ENCODE measurements around the gene RAB42.

Gene RAB42

GRCh38 chr1:28573564-28573963, 18.5 kb upstream of the RAB42 start:
- no peak for TF ChIP-seq CTCF (IDR thresholded peaks at IDR 0.05; ENCODE audit: insufficient read depth, low read length, poor library complexity, severe bottlenecking)
- no peaks in the 10 kb centered on the region for H3K27me3 ChIP-seq (replicated peaks; ENCODE audit: control insufficient read depth, insufficient read depth, low read length)
- DNase-seq (ENCODE audit: extremely low read depth, insufficient read length) = no peak
- no peak overlapping the region for H3K4me3 ChIP-seq (replicated peaks; ENCODE audit: low read depth, low read length)
- H3K36me3 ChIP-seq (ENCODE audit: control insufficient read depth, insufficient read depth, low read length) = peaks cover 14% of the 10 kb centered on the region

- H3K36me3 ChIP-seq (ENCODE audit: control insufficient read depth, insufficient read depth, low read length) = peaks cover 19% of the 10 kb centered on the region
- no peak for DNase-seq (ENCODE audit: extremely low read depth, insufficient read length)
- no peaks in the 10 kb centered on the region for H3K27me3 ChIP-seq (replicated peaks; ENCODE audit: control insufficient read depth, insufficient read depth, low read length)
- no peak overlapping the region for H3K4me3 ChIP-seq (replicated peaks; ENCODE audit: low read depth, low read length)
- TF ChIP-seq CTCF (IDR thresholded peaks at IDR 0.05; ENCODE audit: insufficient read depth, low read length, poor library complexity, severe bottlenecking) = no peak
Observed at GRCh38 chr1:28577052-28577678, 14.9 kb upstream of the RAB42 start.

- Histone ChIP-seq H3K27me3 (replicated peaks; ENCODE audit: control insufficient read depth, insufficient read depth, low read length) (no peaks in the 10 kb centered on the region), H3K4me3 (replicated peaks; ENCODE audit: low read depth, low read length) (no peak overlapping the region), H3K36me3 (ENCODE audit: control insufficient read depth, insufficient read depth, low read length) (peaks cover 19% of the 10 kb centered on the region)
- no peak for DNase-seq (ENCODE audit: extremely low read depth, insufficient read length)
- TF ChIP-seq CTCF (IDR thresholded peaks at IDR 0.05; ENCODE audit: insufficient read depth, low read length, poor library complexity, severe bottlenecking) = no peak
Observed at GRCh38 chr1:28577738-28578536, 14.1 kb upstream of the RAB42 start.

GRCh38 chr1:28578696-28579218, 13.3 kb upstream of the RAB42 start:
- Histone ChIP-seq H3K27me3 (replicated peaks; ENCODE audit: control insufficient read depth, insufficient read depth, low read length) (no peaks in the 10 kb centered on the region), H3K4me3 (replicated peaks; ENCODE audit: low read depth, low read length) (peak overlapping the region; percentile 70), H3K36me3 (ENCODE audit: control insufficient read depth, insufficient read depth, low read length) (peaks cover 17% of the 10 kb centered on the region)
- no peak for TF ChIP-seq CTCF (IDR thresholded peaks at IDR 0.05; ENCODE audit: insufficient read depth, low read length, poor library complexity, severe bottlenecking)
- DNase-seq (ENCODE audit: extremely low read depth, insufficient read length) = no peak

- Histone ChIP-seq H3K4me3 (replicated peaks; ENCODE audit: low read depth, low read length) (peak overlapping the region; percentile 70), H3K27me3 (replicated peaks; ENCODE audit: control insufficient read depth, insufficient read depth, low read length) (no peaks in the 10 kb centered on the region), H3K36me3 (ENCODE audit: control insufficient read depth, insufficient read depth, low read length) (peaks cover 17% of the 10 kb centered on the region)
- no peak for DNase-seq (ENCODE audit: extremely low read depth, insufficient read length)
- TF ChIP-seq CTCF (IDR thresholded peaks at IDR 0.05; ENCODE audit: insufficient read depth, low read length, poor library complexity, severe bottlenecking) = no peak
Observed at GRCh38 chr1:28579401-28579800, 12.7 kb upstream of the RAB42 start.

All from GM06990 (cell line).